ENCODE results near the gene FMNL1. TPM values are rescaled to one million over a fixed set of nuclear protein-coding genes. Genes with fewer than 3 reads are reported as not detected.
"Not testable (repeated sequence)": the region's sequence is repeated elsewhere in the genome, so short reads cannot be mapped to it uniquely, and the experiment has no call there.

FMNL1 gene
- polyA plus RNA-seq, 1 donor from 2014 or later: 36.5 TPM

DNA sequence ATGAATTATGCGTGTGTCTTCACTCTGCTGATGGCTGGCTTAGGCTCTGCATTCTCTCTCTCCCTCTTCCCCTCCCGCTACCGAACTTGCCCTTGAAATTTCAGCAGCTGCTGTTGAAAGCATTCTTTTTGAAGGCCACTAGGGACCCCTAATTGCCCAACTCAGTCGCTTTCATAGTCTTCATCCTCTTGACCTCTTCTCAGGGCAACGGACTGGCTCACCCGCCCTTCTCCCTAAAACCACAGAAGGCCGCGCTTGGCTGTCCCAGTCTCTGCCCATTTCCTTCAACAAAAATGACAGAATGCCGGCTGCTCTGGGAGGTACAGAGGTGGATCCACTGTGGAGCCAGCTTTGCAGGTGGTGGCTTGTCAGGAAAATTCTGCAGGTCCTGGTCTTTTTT lies 21.0 kb upstream of the FMNL1 start:
- H3K9me3 Mint-ChIP-seq: no peaks in the 10 kb centered on the region
- H3K27me3 Mint-ChIP-seq: no peaks in the 10 kb centered on the region
- H3K27ac Mint-ChIP-seq: peak overlapping the region in 1 of 3 donors; percentile 87

DNA sequence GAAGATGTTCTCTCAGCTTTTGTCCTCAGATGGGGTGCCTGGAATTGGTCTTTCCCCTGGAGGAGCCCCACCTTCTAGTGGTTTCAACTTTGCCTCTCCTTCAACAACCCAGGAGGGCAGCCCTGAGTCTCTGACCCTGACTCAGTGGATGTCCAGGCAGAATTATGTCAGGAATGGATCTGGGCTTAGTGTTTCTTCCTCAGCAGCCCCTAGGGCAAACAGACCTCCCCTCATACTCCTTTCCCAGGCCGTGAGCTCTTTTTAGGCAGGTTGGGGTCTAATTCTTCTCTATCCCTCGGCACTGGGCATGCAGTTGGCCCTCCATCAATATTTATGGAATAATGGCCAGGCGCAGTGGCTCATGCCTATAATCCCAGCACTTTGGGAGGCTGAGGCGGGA lies 20.2 kb upstream of the FMNL1 start:
- H3K4me3 Mint-ChIP-seq: no peak overlapping the region
- H3K27me3 Mint-ChIP-seq: no peaks in the 10 kb centered on the region
- H3K4me1 Mint-ChIP-seq: peaks cover 6 to 10% (median 8%) of the 10 kb centered on the region in 3 donors
- H3K27ac Mint-ChIP-seq: no peak overlapping the region
- no peaks in the 10 kb centered on the region for H3K36me3 Mint-ChIP-seq
- H3K9me3 Mint-ChIP-seq: no peaks in the 10 kb centered on the region

More for the DNA sequence above, 21.0 kb upstream of the FMNL1 start:
- no peak overlapping the region for H3K4me3 Mint-ChIP-seq
- H3K4me1 Mint-ChIP-seq: peaks cover 6 to 10% (median 8%) of the 10 kb centered on the region in 3 donors
- no peaks in the 10 kb centered on the region for H3K36me3 Mint-ChIP-seq

DNA sequence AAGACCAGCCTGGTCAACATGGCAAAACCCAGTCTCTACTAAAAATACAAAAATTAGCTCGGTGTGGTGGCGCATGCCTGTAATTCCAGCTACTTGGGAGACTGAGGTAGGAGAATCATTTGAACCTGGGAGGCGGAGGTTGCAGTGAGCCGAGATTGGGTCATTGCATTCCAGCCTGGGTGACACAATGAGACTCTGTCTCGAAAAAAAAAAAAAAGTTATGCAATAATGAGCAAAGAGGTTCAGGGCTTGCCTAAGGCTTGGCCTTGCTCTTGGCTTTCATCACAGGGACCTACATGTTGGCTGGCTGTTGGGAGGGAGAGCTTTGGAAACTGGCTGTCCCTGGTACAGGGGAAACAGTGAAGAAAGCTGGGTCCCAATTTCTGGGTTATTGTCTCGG lies 19.8 kb upstream of the FMNL1 start:
- not testable (repeated sequence) for H3K27ac Mint-ChIP-seq, H3K36me3 Mint-ChIP-seq, H3K4me3 Mint-ChIP-seq, H3K9me3 Mint-ChIP-seq, H3K4me1 Mint-ChIP-seq, H3K27me3 Mint-ChIP-seq

DNA sequence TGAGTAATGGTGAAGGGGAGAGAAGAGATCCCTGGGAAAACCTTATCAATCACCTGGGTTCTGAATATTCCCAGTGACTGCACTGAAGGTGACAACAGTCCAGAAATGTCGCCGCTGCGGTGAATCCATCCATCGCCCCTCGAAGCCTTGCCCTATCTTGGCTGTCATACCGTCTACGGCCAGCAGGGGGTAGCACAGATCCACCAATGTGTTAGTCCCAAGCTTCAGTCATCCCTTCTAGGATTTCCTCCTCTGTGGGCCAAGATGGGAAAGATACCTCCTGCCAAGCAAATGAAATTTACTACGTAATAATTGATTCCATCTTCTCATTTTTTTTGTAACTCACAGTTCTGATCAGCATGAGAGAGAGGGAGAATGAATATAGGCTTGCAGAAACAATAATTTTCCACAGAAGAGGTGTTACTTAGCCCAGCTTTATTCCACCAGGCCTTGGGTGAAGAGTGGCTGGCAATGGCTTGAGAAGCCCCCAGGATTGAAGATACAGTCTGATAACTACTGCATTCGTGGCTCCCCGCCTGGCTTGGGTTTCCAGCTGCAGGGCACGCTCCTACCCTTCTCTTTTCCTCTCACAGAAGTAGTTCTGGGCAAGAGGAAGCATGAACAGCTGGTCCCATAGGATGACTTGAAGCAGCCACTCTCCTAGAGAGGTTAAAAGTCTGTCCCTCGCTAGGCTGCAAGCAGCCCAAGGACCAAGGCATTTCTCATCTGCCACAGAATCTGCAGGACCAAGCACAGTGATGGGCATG lies 2.6 kb upstream of the FMNL1 start:
- peaks cover 6% of the 10 kb centered on the region for H3K36me3 Mint-ChIP-seq
- peaks cover 15 to 27% (median 27%) of the 10 kb centered on the region in 3 donors for H3K4me1 Mint-ChIP-seq
- no peaks in the 10 kb centered on the region for H3K9me3 Mint-ChIP-seq
- H3K27ac Mint-ChIP-seq: peak overlapping the region; percentile 71 to 93 (median 72)
- no peaks in the 10 kb centered on the region for H3K27me3 Mint-ChIP-seq
- H3K4me3 Mint-ChIP-seq: peak overlapping the region; percentile 71 to 81 (median 75)

DNA sequence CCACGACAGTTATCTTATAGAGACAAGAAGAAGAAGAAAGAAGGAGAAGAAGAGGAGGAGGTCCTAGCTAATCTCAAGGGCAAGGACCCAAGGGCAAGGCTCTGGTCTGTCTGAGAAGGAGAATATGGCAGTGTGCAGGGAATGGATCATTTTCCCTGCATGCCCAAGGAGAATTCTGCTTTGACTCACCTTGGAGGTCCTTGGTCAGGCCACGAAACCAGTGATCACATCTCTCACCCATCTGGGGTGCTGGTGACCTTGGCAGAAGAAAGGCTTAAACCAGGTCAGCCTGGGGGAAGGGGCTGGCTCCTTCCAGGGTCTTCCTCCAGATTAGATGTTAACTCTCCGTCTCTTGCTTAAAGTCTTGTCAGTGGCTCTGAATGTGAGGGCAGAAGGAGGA lies 1.6 kb upstream of the FMNL1 start:
- Mint-ChIP-seq H3K4me3 (peak overlapping the region; percentile 71 to 81 (median 80)), H3K9me3 (no peaks in the 10 kb centered on the region), H3K27ac (peak overlapping the region; percentile 72 to 93 (median 76)), H3K4me1 (peaks cover 17 to 34% (median 33%) of the 10 kb centered on the region in 3 donors), H3K27me3 (no peaks in the 10 kb centered on the region), H3K36me3 (peaks cover 6% of the 10 kb centered on the region)

DNA sequence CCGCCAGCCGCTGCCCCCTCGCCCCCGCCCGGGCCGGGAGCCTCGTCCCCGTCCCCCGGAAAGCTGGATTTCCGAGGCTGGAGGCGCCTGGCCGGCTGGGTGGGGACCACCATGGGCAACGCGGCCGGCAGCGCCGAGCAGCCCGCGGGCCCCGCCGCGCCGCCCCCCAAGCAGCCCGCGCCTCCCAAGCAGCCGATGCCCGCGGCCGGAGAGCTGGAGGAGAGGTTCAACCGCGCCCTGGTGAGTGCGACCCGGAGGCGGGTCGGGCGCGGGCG lies 266 bp downstream of the FMNL1 start:
- Mint-ChIP-seq H3K27me3 (no peaks in the 10 kb centered on the region), H3K27ac (peak overlapping the region in 2 of 3 donors; percentile 100), H3K4me3 (peak overlapping the region in 2 of 4 donors; percentile 100), H3K36me3 (no peaks in the 10 kb centered on the region), H3K9me3 (no peaks in the 10 kb centered on the region), H3K4me1 (peaks cover 28 to 49% (median 49%) of the 10 kb centered on the region in 3 donors)

DNA sequence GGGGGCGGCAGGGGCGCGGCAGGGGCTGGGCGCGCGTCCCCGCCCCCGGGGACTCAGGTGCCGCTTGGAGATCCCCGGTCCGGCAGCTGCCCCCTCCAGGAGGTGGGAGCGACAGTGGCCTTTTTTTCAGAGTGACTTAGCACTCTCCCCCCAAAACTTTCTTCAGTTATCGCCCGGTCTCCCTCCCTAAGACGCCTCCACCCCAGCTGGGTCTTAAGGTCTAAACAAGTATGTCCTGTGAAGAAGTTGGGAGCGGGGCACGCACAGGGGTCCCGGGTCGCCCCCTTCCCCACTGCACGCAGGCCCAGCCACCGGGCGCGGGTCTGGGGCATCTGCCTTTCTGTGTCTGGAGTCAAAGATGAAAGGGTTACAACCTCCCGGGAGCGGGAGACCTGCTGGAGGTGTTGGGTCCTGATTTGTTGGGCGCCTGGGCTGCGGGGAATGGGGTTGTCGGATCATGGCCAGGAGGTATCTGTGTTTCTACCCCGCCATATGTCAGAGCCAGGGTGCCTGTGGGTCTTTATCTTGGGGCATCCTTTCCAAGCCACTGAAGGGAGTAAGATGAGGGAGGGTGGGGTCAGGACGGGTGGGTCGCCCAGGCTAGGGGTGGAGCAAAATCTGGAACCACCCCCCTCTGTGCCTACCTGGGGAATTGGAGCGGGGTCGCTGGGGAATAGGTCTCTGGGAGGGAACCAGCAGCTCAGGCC lies 757 bp downstream of the FMNL1 start:
- Mint-ChIP-seq H3K27me3 (no peaks in the 10 kb centered on the region), H3K9me3 (no peaks in the 10 kb centered on the region), H3K36me3 (no peaks in the 10 kb centered on the region), H3K4me1 (peaks cover 33 to 54% (median 53%) of the 10 kb centered on the region in 3 donors), H3K27ac (peak overlapping the region; percentile 97 to 100 (median 100)), H3K4me3 (peak overlapping the region; percentile 98 to 100 (median 100))

DNA sequence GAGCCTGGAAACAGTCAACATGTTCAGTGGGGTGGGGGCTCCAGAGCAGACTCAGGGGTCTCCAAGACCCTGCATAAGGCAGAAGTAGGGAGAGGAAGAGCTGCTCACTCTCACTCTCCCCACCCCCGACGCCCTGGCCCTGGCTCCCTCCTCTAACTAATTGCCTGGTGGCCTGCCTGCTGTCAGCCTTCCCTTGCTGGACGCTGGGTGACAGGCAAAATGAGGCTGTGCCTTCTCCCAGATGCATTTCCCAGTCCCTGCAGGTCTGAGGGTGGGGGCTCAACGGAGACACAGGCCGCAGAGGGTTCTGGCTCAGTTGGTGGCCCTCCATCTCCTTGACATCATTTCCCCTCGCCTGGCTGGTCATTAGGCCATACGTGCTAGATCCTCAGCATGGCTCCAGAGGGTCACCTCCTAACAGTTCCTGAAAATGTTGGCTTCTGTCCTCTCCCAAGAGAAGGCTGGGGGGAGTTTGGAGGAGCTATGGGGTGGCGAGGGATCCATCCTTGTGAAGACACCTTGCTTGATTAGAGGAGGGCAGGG lies 1.4 kb downstream of the FMNL1 start:
- H3K9me3 Mint-ChIP-seq: no peaks in the 10 kb centered on the region
- peak overlapping the region; percentile 99 to 100 (median 100) for H3K27ac Mint-ChIP-seq
- H3K4me1 Mint-ChIP-seq: peaks cover 36 to 57% (median 56%) of the 10 kb centered on the region in 3 donors
- no peaks in the 10 kb centered on the region for H3K27me3 Mint-ChIP-seq
- no peaks in the 10 kb centered on the region for H3K36me3 Mint-ChIP-seq
- H3K4me3 Mint-ChIP-seq: peak overlapping the region; percentile 98 to 100 (median 100)

DNA sequence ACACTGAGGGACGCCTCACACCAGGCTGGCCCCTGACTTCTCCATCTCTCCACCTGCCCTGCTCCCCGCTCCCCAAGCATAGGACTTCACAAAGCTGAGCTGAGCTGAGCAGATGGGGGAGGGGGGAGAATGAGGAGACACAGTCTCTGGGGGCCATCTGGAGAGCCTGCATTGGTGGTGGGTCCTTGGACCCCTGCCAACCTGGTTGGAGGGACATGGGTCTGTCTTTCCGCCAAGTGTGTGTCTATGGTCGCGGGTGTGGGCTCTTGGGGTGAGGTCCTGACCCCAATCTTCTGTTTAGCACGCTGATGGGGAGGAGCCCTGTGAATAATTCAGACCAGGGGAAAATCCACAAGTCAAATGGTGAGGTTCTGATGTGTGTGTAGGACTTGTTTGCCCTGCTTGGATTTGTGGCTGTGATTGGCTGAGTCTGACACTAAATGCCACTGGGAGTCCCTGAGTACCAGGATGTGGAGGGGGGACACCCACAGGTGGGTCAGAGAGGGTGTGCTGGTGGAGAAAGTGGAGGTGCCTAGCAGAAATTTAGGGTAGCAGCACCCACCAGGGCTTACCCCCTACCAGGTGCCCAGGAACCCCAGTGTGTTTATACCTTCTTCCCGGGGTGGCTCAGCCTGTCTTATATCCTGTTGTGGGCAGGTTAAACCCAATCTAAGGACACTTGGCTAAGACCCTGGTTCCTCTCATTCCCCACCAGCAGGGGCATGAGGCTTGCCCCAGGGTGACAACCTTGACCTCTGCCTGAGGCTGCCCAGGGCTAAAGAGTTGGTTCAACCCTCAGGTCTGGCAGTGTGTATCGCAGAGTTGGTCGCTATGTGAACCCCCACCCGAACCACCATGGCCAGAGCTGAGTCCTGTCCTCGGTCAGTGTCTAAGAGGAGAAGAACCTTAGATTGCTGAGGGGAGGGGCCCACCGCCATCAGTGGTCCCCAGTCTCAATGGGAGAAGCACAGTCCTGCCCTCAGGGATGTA lies 2.1 kb downstream of the FMNL1 start:
- H3K27ac Mint-ChIP-seq: peak overlapping the region; percentile 99 to 100 (median 100)
- peaks cover 38 to 61% (median 57%) of the 10 kb centered on the region in 3 donors for H3K4me1 Mint-ChIP-seq
- H3K4me3 Mint-ChIP-seq: peak overlapping the region; percentile 98 to 100 (median 100)
- H3K36me3 Mint-ChIP-seq: no peaks in the 10 kb centered on the region
- no peaks in the 10 kb centered on the region for H3K27me3 Mint-ChIP-seq
- H3K9me3 Mint-ChIP-seq: no peaks in the 10 kb centered on the region

DNA sequence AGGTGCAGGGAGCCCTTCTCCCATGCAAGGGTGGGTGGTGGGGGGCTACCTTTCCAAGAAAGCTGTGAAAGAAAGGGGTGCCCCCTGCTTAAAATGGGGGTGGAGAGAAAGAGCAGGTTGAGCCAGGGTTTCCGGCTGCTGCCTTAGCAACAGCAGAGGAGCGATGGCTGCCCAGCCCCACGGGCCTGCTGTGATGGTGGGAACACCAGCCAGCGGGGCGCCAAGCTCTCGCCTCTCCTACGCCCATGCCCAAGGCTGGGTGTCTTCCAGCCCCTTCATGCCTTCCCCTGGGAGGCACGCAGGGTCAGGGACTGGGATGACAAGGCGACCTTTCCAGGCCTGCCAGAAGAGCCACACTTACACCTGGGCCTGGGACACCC lies 3.0 kb downstream of the FMNL1 start:
- Mint-ChIP-seq H3K27me3 (no peaks in the 10 kb centered on the region), H3K36me3 (peaks cover 3% of the 10 kb centered on the region), H3K4me3 (peak overlapping the region; percentile 98 to 100 (median 100)), H3K4me1 (peaks cover 36 to 58% (median 57%) of the 10 kb centered on the region in 3 donors), H3K27ac (peak overlapping the region; percentile 99 to 100 (median 100)), H3K9me3 (no peaks in the 10 kb centered on the region)

DNA sequence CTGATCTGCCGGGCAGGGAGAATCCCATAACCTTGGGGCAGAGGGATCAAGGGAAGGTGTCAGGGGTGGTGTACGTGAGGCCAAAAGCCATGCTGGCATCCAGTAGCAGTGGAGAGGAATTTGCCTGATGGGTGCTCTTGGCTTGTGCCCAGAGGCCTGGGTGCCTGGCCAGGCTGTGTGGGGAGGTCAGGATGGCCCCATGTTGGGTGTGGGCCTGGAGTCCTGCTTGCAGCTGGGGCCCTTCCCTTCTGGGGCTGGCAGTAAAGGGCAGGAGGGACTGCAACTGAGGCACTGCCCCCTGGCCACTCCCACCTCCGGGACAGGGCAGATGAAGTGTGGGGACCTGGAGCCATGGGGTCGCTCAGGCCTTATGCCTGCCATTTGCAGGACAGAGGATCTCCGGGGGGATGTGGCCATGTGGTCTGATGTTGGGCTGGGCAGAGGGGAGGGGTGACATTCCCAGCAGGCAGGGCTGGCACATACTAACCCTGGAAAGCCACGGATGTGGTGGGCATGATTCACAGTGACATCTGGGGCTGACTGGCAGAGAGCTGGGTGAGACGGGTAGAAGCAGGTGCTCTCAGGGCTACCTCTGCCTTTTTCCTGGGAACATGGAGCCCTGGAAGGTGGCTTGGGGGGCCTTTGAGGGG lies 3.5 kb downstream of the FMNL1 start:
- peak overlapping the region; percentile 99 to 100 (median 100) for H3K27ac Mint-ChIP-seq
- no peaks in the 10 kb centered on the region for H3K9me3 Mint-ChIP-seq
- H3K4me1 Mint-ChIP-seq: peaks cover 38 to 58% (median 52%) of the 10 kb centered on the region in 3 donors
- no peaks in the 10 kb centered on the region for H3K27me3 Mint-ChIP-seq
- H3K4me3 Mint-ChIP-seq: peak overlapping the region; percentile 98 to 100 (median 100)
- peaks cover 3% of the 10 kb centered on the region for H3K36me3 Mint-ChIP-seq

DNA sequence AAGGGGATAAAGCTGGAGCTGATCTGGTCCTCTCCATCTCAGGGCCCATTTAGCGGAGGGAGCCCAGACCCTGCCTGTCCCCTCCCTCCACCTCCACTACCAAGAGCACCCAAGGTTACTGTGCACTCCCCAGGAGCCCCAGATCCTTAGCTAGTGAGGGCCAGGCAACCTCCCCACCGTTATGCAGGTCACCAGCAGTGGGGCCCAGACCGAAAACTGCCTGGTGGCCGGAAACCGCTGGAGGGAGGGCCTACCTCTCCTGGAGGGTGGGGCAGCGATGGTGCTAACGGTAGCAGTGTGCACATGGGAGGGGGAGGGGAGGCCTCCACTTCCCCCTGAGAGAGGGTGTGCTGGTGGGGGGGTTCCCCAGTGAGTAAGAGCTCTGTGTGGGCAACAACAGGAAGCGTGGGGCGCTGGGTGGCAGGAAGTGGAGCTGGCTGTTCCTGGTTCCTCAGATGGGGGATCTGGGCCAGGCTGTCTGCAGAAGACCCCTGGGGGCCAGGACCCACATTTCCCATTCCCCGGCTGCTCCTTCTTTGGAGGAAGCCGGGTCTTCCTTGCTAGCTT lies 4.4 kb downstream of the FMNL1 start:
- Mint-ChIP-seq H3K27me3 (no peaks in the 10 kb centered on the region), H3K4me1 (peaks cover 37 to 55% (median 45%) of the 10 kb centered on the region in 3 donors), H3K9me3 (no peaks in the 10 kb centered on the region), H3K36me3 (peaks cover 3% of the 10 kb centered on the region), H3K27ac (peak overlapping the region; percentile 99 to 100 (median 100)), H3K4me3 (peak overlapping the region; percentile 98 to 100 (median 100))

DNA sequence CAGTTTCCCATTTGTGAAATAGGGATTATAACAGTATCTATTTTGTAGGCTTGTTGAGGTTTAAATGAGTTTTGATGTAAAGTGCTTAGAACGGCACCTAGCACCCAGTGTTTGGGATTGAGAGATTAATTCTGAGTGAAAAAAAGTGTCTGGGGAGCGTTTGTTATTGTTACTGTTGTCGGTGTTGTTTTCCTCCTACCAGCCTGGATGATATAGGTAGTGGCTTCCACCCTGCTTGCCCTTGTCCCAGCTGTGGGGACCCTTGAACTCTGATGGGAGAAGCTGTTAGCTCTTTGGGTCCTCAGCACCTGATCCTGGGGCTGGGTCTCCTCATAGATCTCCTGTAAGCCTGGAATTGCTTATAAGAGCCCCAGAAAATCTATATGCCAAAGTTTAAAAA lies 4.9 kb downstream of the FMNL1 start:
- Mint-ChIP-seq H3K4me3 (peak overlapping the region; percentile 98 to 100 (median 100)), H3K27me3 (no peaks in the 10 kb centered on the region), H3K36me3 (peaks cover 3% of the 10 kb centered on the region), H3K9me3 (no peaks in the 10 kb centered on the region), H3K4me1 (peaks cover 37 to 57% (median 45%) of the 10 kb centered on the region in 3 donors), H3K27ac (peak overlapping the region; percentile 99 to 100 (median 100))
